Measurements from ENCODE around the gene GALNT2.

The GALNT2 gene

DNA sequence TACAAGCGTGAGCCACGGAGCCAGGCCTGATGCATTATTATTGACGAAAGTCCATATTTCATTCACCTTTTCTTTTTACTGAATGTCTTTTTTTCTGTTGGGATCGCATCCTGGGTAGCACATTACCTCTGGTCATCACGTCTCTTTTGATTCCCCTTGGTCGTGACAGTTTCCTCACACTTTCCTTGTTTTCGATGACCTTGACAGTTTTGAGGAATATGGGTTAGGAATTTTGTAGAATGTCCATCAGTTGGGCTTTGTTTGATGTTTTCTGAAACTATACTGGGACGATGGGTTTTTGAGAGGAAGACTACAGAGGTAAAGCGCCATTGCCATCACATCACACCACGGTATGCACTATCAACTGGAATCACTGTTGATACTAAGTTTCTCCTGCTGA, 26.6 kb upstream of the GALNT2 start:
- no peak for TF ChIP-seq CTCF (IDR thresholded peaks at IDR 0.05; ENCODE audit: borderline replicate concordance, insufficient read depth, low read depth, low read length)
- H3K4me3 ChIP-seq (ENCODE audit: low read depth, low read length) = no peak overlapping the region

DNA sequence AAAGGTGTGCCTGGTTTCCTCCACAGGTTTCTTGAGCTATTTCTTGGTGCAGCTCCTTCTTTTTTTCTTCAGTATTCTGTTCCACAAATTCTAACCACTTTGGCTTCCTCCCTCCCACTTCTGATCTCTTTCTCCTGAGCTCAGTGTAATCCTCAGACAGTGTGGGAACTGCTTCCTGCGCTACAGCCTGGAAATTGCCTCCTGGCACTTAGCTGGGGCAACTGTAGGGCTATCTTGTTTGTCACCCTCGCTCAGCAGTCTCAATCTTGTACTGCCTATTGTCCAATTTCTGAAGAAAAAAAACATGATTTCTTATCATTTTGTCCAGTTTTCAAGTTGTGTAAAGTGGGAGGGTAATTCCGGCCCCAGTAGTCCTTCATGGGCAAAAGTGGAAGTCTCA, 24.0 kb upstream of the GALNT2 start:
- TF ChIP-seq CTCF (IDR thresholded peaks at IDR 0.05; ENCODE audit: borderline replicate concordance, insufficient read depth, low read depth, low read length) = no peak
- H3K4me3 ChIP-seq (ENCODE audit: low read depth, low read length) = no peak overlapping the region

DNA sequence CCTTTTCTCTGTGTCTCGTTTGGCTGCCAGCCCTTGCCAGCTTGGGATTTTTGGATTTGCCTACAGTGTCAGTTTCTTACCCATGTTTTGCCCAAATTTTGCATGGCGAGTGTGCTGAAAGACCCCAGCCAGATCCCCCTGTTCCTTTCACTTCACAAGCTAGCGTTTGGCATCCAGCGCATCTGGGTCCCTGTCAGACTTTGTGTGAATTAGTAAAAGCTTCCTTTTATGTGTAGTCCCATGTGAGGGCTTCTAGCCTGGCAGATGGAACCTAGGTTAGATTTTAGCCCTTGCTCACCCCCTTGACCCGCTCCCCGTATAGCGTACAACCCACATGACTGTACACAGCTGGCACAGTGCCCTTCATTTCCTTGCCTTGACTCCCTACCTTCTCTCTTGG, 22.3 kb upstream of the GALNT2 start:
- H3K4me3 ChIP-seq (ENCODE audit: low read depth, low read length) = no peak overlapping the region
- no peak for TF ChIP-seq CTCF (IDR thresholded peaks at IDR 0.05; ENCODE audit: borderline replicate concordance, insufficient read depth, low read depth, low read length)

DNA sequence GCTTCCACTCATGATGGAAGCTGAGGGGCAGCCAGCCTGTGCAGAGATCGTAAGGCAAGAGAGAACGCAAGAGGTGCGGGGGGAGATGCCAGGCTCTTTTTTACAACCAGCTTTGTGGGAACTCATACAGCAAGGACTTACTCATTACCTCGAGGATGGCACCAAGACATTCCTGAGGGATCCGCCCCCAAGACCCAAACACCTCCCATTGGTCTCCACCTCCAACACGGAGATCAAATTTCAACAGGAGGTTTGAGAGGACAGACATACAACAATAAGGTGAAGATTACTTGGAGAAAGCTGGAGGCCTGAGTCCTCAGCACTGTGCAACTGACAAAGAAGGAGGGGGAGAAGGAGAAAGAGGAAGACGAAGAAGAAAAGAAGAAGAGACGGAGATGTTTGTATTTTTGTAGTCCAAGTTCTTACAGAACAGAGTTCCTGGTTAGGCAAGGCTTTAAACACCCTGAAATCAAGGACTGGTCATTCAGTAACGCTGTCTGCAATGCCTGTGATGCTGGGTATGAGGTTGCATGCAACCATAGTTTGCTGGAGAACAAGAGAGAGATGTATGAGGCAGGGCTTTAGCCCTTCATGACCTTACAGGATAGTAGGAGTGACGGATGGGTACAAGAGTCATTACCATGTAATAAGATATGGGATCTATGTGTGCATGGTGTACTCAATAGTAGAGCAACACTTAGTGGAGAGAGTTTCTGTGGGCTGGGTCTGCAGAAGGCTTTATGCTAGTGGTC, 19.7 kb upstream of the GALNT2 start:
- TF ChIP-seq CTCF (IDR thresholded peaks at IDR 0.05; ENCODE audit: borderline replicate concordance, insufficient read depth, low read depth, low read length) = no peak
- no peak overlapping the region for H3K4me3 ChIP-seq (ENCODE audit: low read depth, low read length)

DNA sequence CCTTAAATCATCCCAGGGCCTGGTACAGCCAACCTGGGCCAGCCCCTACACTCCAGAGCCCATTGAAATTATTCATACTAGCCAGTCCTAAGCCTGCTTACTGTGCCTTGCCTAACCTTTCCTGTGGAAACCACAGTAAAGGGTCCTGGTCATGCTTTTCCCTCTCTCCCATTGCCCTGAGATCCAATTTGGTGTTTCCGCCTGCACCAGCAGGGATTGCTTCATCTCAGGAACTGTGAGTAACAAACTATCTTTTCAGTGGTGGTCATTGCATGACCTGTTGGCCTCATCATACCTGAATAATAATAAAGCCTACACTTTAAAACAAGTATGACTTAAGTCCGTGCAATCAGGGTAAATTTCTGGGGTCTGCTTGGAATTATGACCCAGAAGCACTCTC, 18.7 kb upstream of the GALNT2 start:
- no peak for TF ChIP-seq CTCF (IDR thresholded peaks at IDR 0.05; ENCODE audit: borderline replicate concordance, insufficient read depth, low read depth, low read length)
- no peak overlapping the region for H3K4me3 ChIP-seq (ENCODE audit: low read depth, low read length)

DNA sequence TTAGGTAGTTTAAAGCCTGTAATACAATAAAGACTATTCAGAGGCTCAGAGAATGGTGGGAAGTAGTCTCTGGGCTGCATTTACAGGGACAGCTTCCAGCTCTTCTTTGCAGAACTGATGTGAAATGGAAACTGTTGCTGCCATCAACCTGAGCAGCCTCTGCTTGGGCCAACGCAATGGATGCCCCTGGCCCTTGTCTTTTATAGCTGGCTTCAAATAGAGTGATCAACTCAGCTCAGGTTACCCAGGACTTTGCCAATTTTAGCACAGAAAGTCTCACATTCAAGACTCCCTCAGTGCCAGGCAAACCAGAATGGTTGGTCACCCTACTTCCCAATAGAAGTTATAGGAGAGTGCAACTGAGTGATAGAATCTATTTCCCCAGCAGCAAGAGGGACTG, 18.1 kb upstream of the GALNT2 start:
- no peak for TF ChIP-seq CTCF (IDR thresholded peaks at IDR 0.05; ENCODE audit: borderline replicate concordance, insufficient read depth, low read depth, low read length)

GRCh38 chr1:230049731-230050130, 17.3 kb upstream of the GALNT2 start:
- TF ChIP-seq CTCF (IDR thresholded peaks at IDR 0.05; ENCODE audit: borderline replicate concordance, insufficient read depth, low read depth, low read length) = no peak
- no peak overlapping the region for H3K4me3 ChIP-seq (ENCODE audit: low read depth, low read length)

More for the DNA sequence above, 18.1 kb upstream of the GALNT2 start:
- no peak overlapping the region for H3K4me3 ChIP-seq (ENCODE audit: low read depth, low read length)

Measured in GM12875 (cell line).